ELR (cell line): ENCODE data around the gene DCAF6.
"Not testable (repeated sequence)": the region's sequence is repeated elsewhere in the genome, so short reads cannot be mapped to it uniquely, and the experiment has no call there.

Source experiments
- DNase-seq: peaks from one replicate; pipeline ENCODE4 v3.0.0-alpha.2; 2015; ENCODE audit warnings: low read depth

DCAF6 gene

GRCh38 chr1:167924543-167925231, 11.8 kb upstream of the DCAF6 start:
- DNase-seq: no peak

- DNase-seq: no peak
These were observed 9.9 kb upstream of the DCAF6 start for GRCh38 chr1:167926486-167926997.

- DNase-seq: no peak
These were observed 9.3 kb upstream of the DCAF6 start for GRCh38 chr1:167927046-167927754.

GRCh38 chr1:167928457-167928852, 8.0 kb upstream of the DCAF6 start:
- DNase-seq: no peak

GRCh38 chr1:167928919-167929318, 7.6 kb upstream of the DCAF6 start:
- DNase-seq: not testable (repeated sequence)

- DNase-seq: no peak
These were observed 6.8 kb upstream of the DCAF6 start for GRCh38 chr1:167929725-167930124.

- DNase-seq: no peak
These were observed 2.7 kb upstream of the DCAF6 start for GRCh38 chr1:167933788-167934187.

GRCh38 chr1:167934426-167935215, 1.9 kb upstream of the DCAF6 start:
- no peak for DNase-seq

- DNase-seq: peak; percentile 60
These were observed 1.0 kb upstream of the DCAF6 start for GRCh38 chr1:167935216-167936067.

GRCh38 chr1:167936930-167937708, 636 bp downstream of the DCAF6 start, which contains the start of gene MPC2:
TSS of gene MPC2 (minus strand) at chr1:167937072. CDS start at chr1:167935841, 1,231 bp downstream.
- peak; percentile 75 for DNase-seq

GRCh38 chr1:167937709-167938010, 1.2 kb downstream of the DCAF6 start:
- no peak for DNase-seq

GRCh38 chr1:167938080-167938636, 1.7 kb downstream of the DCAF6 start:
- no peak for DNase-seq

- DNase-seq: no peak
These were observed 3.8 kb downstream of the DCAF6 start for GRCh38 chr1:167940264-167940663.

- peak; percentile 20 for DNase-seq
These were observed 7.1 kb downstream of the DCAF6 start for GRCh38 chr1:167943541-167943940.

GRCh38 chr1:167947733-167948132, 11.2 kb downstream of the DCAF6 start:
- no peak for DNase-seq

- no peak for DNase-seq
These were observed 13.3 kb downstream of the DCAF6 start for GRCh38 chr1:167949785-167950184.

GRCh38 chr1:167950569-167950968, 14.1 kb downstream of the DCAF6 start:
- DNase-seq: no peak

- DNase-seq: peak; percentile 51
These were observed 19.4 kb downstream of the DCAF6 start for GRCh38 chr1:167955915-167956314.

GRCh38 chr1:167957710-167958109, 21.2 kb downstream of the DCAF6 start:
- DNase-seq: peak; percentile 70

GRCh38 chr1:167964646-167965045, 28.2 kb downstream of the DCAF6 start:
- DNase-seq: no peak

GRCh38 chr1:167966050-167966449, 29.6 kb downstream of the DCAF6 start:
- no peak for DNase-seq
